ENCODE results near the gene LRPAP1. TPM values are rescaled to one million over a fixed set of nuclear protein-coding genes. Genes with fewer than 3 reads are reported as not detected.

Gene LRPAP1
- polyA plus RNA-seq, 1 donor (not counting 4 experiments of a cell fraction or from before 2014, with no cell fraction given), result 121 TPM

DNA sequence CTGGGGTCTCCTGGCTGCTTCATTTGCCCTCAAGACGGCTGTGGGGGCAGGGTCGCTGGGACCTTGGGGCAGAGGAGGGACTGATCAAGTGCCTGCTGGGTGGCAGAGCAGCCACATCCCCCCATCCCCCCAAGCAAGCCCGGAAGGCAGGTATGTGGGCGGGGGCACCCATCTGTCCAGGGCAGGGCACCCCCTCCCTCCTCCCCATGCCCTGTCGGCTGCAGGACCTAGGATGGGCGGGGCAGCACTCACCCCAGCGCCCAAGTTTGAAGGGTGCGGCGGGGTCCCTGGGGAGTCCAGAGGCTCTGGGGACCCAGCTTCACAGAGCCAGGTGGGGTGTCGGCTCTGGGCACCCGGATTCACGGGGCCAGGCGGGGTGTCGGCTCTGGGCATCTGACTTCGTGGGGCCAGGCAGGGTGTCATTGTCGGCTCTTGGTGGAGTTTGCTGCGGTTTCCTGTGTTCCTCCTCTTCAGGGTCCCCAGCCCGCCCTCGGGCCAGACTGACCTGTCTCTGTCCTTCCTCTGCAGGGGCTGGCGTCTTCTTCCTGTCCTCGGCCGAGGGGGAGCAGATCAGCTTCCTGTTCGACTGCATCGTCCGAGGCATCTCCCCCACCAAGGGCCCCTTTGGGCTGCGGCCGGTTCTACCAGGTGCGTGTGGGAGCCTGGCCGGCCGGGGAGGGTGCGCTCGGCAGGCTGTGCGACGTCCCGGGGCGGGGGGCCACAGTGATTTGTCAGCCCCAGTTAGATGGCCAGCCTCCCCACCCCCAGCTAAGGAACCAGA lies 47.0 kb downstream of the LRPAP1 start:
- no peak for DNase-seq (ENCODE audit: low read depth, low spot score)
- dilution Hi-C loops (cut with MboI; ENCODE audit: extremely low pct_ligation_motif_present, low sequenced_read_pairs), result no loop called here
- Histone ChIP-seq H3K4me3 (ENCODE audit: control insufficient read depth in 2 of 3, extremely low read depth in 1 of 3, insufficient read depth in 2 of 3, low read depth in 1 of 3, low read length in 3 of 3) (peak overlapping the region; percentile 30 to 57 (median 51)), H3K27ac (ENCODE audit: control insufficient read depth, insufficient read depth, low read length) (peak overlapping the region; percentile 31), H3K79me2 (ENCODE audit: control insufficient read depth, insufficient read depth, low read length) (no peaks in the 10 kb centered on the region), H3K4me2 (ENCODE audit: control insufficient read depth, extremely low read depth, insufficient read depth, low read depth, low read length) (peak overlapping the region; percentile 92), H3K9ac (ENCODE audit: control insufficient read depth, extremely low read depth, insufficient read depth, low read length) (peak overlapping the region; percentile 65), H3K9me1 (ENCODE audit: control insufficient read depth, extremely low read depth, insufficient read depth, low read length) (no peaks in the 10 kb centered on the region), H2AFZ (ENCODE audit: control insufficient read depth, low read length) (peak overlapping the region; percentile 66), H3K36me3 (ENCODE audit: control insufficient read depth in 2 of 2, extremely low read depth in 1 of 2, insufficient read depth in 2 of 2, low read length in 2 of 2) (no peaks in the 10 kb centered on the region), H3K9me3 (ENCODE audit: control insufficient read depth, low read depth, low read length) (no peaks in the 10 kb centered on the region), H3K27me3 (ENCODE audit: control insufficient read depth, extremely low read depth, insufficient read depth, low read length) (peaks cover 31% of the 10 kb centered on the region), H3K4me1 (ENCODE audit: control insufficient read depth, extremely low read depth, insufficient read depth, low read length) (peaks cover 20% of the 10 kb centered on the region), H4K20me1 (ENCODE audit: control insufficient read depth, extremely low read depth, insufficient read depth, low read length) (no peaks in the 10 kb centered on the region)
- no peak for TF ChIP-seq EZH2 (IDR thresholded peaks at IDR 0.05; ENCODE audit: low read length)
- TF ChIP-seq, protein P1, sequence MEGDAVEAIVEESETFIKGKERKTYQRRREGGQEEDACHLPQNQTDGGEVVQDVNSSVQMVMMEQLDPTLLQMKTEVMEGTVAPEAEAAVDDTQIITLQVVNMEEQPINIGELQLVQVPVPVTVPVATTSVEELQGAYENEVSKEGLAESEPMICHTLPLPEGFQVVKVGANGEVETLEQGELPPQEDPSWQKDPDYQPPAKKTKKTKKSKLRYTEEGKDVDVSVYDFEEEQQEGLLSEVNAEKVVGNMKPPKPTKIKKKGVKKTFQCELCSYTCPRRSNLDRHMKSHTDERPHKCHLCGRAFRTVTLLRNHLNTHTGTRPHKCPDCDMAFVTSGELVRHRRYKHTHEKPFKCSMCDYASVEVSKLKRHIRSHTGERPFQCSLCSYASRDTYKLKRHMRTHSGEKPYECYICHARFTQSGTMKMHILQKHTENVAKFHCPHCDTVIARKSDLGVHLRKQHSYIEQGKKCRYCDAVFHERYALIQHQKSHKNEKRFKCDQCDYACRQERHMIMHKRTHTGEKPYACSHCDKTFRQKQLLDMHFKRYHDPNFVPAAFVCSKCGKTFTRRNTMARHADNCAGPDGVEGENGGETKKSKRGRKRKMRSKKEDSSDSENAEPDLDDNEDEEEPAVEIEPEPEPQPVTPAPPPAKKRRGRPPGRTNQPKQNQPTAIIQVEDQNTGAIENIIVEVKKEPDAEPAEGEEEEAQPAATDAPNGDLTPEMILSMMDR (optimal IDR thresholded peaks at IDR 0.05 in 1 of 3, IDR thresholded peaks at IDR 0.05 in 1 of 3, conservative IDR thresholded peaks at IDR 0.05 in 1 of 3; ENCODE audit: extremely low read depth in 1 of 3, insufficient read depth in 2 of 3, low read length in 3 of 3), result no peak
- no peak for FAIRE-seq

DNA sequence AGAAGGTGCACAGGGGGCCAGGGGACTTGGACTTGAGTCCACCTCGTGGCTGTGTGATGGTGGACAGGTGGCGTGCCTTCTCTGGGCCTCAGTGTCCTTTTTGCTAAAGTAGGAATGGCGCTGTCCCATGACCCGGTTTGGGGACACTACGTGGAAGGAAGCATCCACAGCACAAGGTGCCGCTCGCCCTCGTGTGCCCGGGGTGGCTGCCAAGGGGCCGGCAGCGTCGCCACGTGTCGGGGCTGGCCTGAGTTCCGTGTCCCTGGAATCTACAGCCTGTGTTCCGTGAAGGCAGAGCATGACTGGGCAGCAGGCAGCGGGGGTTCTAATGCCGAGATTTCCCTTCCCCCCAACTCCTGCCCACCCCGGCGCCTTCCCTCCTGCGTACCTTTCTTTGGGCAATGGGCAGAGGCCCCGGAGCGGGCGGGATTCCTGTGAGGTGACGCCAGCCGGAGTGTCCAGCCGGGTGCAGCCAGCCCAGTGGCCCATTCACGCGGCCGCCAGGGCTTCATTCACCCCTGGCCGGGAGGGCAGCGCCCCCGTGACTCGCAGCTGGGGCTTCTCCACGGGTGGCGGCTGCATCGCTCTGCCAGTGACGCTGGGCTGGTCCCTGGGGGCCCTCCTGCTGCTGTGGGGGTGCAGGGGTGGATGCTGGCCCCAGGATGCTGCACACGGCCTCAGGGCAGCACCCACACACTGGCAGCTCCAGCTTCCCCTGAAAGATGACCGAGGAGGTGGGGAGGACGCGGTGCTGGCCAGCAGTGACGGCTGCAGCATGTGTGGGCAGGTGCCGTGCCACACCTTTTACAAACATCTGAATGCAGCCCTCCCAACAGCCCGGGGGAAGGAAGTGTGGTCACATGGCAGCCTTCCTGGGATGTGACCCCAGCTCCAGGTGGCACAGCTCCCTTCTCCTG lies 47.9 kb downstream of the LRPAP1 start:
- peak overlapping the region; percentile 65 for H3K9ac ChIP-seq (ENCODE audit: control insufficient read depth, extremely low read depth, insufficient read depth, low read length)
- peak overlapping the region; percentile 66 for H2AFZ ChIP-seq (ENCODE audit: control insufficient read depth, low read length)
- H3K4me2 ChIP-seq (ENCODE audit: control insufficient read depth, extremely low read depth, insufficient read depth, low read depth, low read length), result peak overlapping the region; percentile 92
- H3K9me3 ChIP-seq (ENCODE audit: control insufficient read depth, low read depth, low read length), result no peaks in the 10 kb centered on the region
- DNase-seq (ENCODE audit: low read depth, low spot score) (peak; percentile 66), FAIRE-seq (peak; percentile 78)
- TF ChIP-seq EZH2 (IDR thresholded peaks at IDR 0.05; ENCODE audit: low read length), result no peak
- TF ChIP-seq, protein P1 (optimal IDR thresholded peaks at IDR 0.05 in 1 of 3, IDR thresholded peaks at IDR 0.05 in 1 of 3, conservative IDR thresholded peaks at IDR 0.05 in 1 of 3; ENCODE audit: extremely low read depth in 1 of 3, insufficient read depth in 2 of 3, low read length in 3 of 3), result no peak
- H3K27ac ChIP-seq (ENCODE audit: control insufficient read depth, insufficient read depth, low read length), result peak overlapping the region; percentile 31
- H3K4me3 ChIP-seq (ENCODE audit: control insufficient read depth in 2 of 3, extremely low read depth in 1 of 3, insufficient read depth in 2 of 3, low read depth in 1 of 3, low read length in 3 of 3), result peak overlapping the region; percentile 30 to 57 (median 51)
- no peaks in the 10 kb centered on the region for H3K79me2 ChIP-seq (ENCODE audit: control insufficient read depth, insufficient read depth, low read length)
- H3K36me3 ChIP-seq (ENCODE audit: control insufficient read depth in 2 of 2, extremely low read depth in 1 of 2, insufficient read depth in 2 of 2, low read length in 2 of 2), result no peaks in the 10 kb centered on the region
- H3K9me1 ChIP-seq (ENCODE audit: control insufficient read depth, extremely low read depth, insufficient read depth, low read length), result no peaks in the 10 kb centered on the region
- H3K4me1 ChIP-seq (ENCODE audit: control insufficient read depth, extremely low read depth, insufficient read depth, low read length), result peaks cover 20% of the 10 kb centered on the region
- peaks cover 35% of the 10 kb centered on the region for H3K27me3 ChIP-seq (ENCODE audit: control insufficient read depth, extremely low read depth, insufficient read depth, low read length)
- dilution Hi-C loops (cut with MboI; ENCODE audit: extremely low pct_ligation_motif_present, low sequenced_read_pairs), result no loop called here
- no peaks in the 10 kb centered on the region for H4K20me1 ChIP-seq (ENCODE audit: control insufficient read depth, extremely low read depth, insufficient read depth, low read length)

Measured in keratinocyte (primary cell).